Measurements from ENCODE around the gene ANKZF1.

The ANKZF1 gene

DNA sequence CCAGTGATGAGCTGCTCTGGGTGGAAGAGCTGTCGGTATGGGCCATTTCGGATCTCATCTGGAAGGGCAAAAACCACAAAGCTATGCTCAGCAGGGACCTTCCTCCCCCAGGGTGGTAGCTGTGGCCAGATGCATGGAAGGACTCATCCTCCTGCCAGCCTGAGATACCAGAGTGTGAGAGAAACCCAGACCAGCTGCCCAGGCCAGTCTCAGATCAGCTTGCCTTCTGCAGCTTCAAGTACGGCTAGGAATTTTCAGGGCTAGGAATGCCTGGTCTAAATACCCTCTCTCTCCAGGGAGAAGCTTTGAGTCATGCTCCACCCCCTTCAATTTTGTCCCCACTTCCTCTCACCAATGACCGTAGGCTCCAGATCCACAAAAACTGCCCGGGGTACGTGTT, 22.1 kb downstream of the ANKZF1 start:
- TF ChIP-seq, protein P1, sequence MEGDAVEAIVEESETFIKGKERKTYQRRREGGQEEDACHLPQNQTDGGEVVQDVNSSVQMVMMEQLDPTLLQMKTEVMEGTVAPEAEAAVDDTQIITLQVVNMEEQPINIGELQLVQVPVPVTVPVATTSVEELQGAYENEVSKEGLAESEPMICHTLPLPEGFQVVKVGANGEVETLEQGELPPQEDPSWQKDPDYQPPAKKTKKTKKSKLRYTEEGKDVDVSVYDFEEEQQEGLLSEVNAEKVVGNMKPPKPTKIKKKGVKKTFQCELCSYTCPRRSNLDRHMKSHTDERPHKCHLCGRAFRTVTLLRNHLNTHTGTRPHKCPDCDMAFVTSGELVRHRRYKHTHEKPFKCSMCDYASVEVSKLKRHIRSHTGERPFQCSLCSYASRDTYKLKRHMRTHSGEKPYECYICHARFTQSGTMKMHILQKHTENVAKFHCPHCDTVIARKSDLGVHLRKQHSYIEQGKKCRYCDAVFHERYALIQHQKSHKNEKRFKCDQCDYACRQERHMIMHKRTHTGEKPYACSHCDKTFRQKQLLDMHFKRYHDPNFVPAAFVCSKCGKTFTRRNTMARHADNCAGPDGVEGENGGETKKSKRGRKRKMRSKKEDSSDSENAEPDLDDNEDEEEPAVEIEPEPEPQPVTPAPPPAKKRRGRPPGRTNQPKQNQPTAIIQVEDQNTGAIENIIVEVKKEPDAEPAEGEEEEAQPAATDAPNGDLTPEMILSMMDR (IDR thresholded peaks at IDR 0.05): no peak
- peak overlapping the region; percentile 95 for H3K27ac ChIP-seq
- H3K36me3 ChIP-seq: peaks cover 41% of the 10 kb centered on the region
- H3K4me1 ChIP-seq (ENCODE audit: control insufficient read depth in 1 of 2, insufficient read depth in 1 of 2, low read depth in 1 of 2, low read length in 1 of 2): peaks cover 75 to 77% of the 10 kb centered on the region in 2 experiments
- no peaks in the 10 kb centered on the region for H3K9me3 ChIP-seq
- peak overlapping the region; percentile 96 to 99 for H3K4me3 ChIP-seq (ENCODE audit: low read depth in 1 of 2, low read length in 1 of 2)
- no peaks in the 10 kb centered on the region for H3K27me3 ChIP-seq

- H3K4me1 ChIP-seq (ENCODE audit: control insufficient read depth in 1 of 2, insufficient read depth in 1 of 2, low read depth in 1 of 2, low read length in 1 of 2): peaks cover 71 to 73% of the 10 kb centered on the region in 2 experiments
- H3K9me3 ChIP-seq: no peaks in the 10 kb centered on the region
- H3K27ac ChIP-seq: peak overlapping the region; percentile 95
- TF ChIP-seq, protein P1 (IDR thresholded peaks at IDR 0.05): no peak
- H3K4me3 ChIP-seq (ENCODE audit: low read depth in 1 of 2, low read length in 1 of 2): peak overlapping the region; percentile 96 to 99
- peaks cover 41% of the 10 kb centered on the region for H3K36me3 ChIP-seq
- H3K27me3 ChIP-seq: no peaks in the 10 kb centered on the region
These were observed 22.5 kb downstream of the ANKZF1 start for GRCh38 chr2:219252084-219252483.

DNA sequence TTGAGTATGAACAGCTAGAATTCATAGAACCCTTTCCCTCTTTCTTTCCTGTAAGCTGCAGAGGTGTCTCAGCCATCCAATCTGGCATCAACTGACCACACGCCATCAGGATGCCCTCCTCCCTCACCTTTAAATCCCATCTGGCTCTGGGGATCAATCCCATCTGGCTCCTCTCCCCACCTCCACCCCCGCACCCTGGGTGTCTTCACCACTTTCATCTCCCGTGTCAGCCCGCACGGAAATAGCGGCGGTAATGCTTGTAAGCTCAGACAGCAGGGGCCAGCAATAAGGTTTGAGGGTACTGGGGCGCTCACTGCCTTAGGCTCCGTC, 22.9 kb downstream of the ANKZF1 start:
- H3K27ac ChIP-seq: peak overlapping the region; percentile 95

GRCh38 chr2:219252900-219253752, 23.5 kb downstream of the ANKZF1 start, which contains the start of gene TUBA4B:
TSS of gene TUBA4B (plus strand) at chr2:219253243. CDS start at chr2:219253408, 165 bp downstream.
- TF ChIP-seq, protein P1 (IDR thresholded peaks at IDR 0.05): no peak
- Histone ChIP-seq H3K4me1 (ENCODE audit: control insufficient read depth in 1 of 2, insufficient read depth in 1 of 2, low read depth in 1 of 2, low read length in 1 of 2) (peaks cover 69% of the 10 kb centered on the region in 2 experiments), H3K9me3 (no peaks in the 10 kb centered on the region), H3K27ac (peak within 1 kb of the TSS; percentile 95), H3K4me3 (ENCODE audit: low read depth in 1 of 2, low read length in 1 of 2) (peak within 1 kb of the TSS; percentile 96 to 99), H3K36me3 (peaks cover 40% of the 10 kb centered on the region), H3K27me3 (no peaks in the 10 kb centered on the region)

More for the DNA sequence above, 22.9 kb downstream of the ANKZF1 start:
- no peaks in the 10 kb centered on the region for H3K9me3 ChIP-seq
- peak overlapping the region; percentile 96 to 99 for H3K4me3 ChIP-seq (ENCODE audit: low read depth in 1 of 2, low read length in 1 of 2)
- H3K36me3 ChIP-seq: peaks cover 41% of the 10 kb centered on the region
- H3K27me3 ChIP-seq: no peaks in the 10 kb centered on the region
- TF ChIP-seq, protein P1 (IDR thresholded peaks at IDR 0.05): no peak
- peaks cover 69% of the 10 kb centered on the region in 2 experiments for H3K4me1 ChIP-seq (ENCODE audit: control insufficient read depth in 1 of 2, insufficient read depth in 1 of 2, low read depth in 1 of 2, low read length in 1 of 2)

DNA sequence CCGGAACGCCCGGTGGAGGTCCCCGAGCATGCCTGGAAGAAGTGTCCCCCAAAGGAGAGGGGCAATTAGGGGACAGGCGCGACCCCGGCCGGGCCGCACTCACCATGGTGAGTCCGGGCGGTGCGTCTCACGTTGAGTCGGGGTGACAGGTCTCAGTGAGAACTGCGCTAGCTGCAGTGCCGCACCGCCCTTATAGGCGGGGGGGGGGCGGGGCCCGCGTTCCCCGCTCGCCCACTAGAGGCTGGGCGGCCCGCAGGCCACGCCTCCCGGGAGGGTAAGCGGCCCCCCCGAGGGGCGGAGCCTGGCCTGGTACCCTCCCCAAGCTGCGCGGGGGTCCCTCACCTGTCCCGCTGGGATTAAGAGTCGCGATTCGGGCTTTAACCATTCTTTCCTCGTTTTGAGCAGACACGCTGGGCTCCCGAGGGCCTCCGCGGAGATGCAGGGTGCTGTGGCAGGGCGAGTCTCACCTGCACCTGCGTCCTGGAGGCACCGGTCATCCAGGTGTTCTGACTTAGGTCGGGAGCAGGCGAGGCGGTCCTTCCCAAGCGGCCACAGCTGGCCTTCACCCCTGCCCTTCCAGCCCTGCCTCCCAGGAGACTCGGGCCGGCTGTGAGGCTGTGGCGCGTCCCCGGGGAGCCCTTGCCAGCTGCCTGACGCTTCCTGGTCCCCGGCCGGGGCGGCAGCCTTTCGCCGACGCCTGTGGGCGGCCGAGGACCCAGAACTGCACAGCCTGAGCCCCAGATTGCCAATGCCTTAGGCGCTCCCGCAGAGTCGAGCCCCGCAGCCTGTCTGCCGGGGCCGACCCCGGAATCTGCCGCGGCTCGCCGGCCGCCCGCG, 24.4 kb downstream of the ANKZF1 start, which contains the start of gene TUBA4A:
Gene TUBA4A, minus strand, starts transcription at position 166 of the 837 bp plus-strand sequence. Its CDS starts 60 bp downstream, at position 106.
- TF ChIP-seq, protein P1 (IDR thresholded peaks at IDR 0.05): peak; percentile 59
- peaks cover 31% of the 10 kb centered on the region for H3K36me3 ChIP-seq
- peak within 1 kb of the TSS; percentile 95 for H3K27ac ChIP-seq
- peak within 1 kb of the TSS; percentile 96 to 99 for H3K4me3 ChIP-seq (ENCODE audit: low read depth in 1 of 2, low read length in 1 of 2)
- H3K9me3 ChIP-seq: no peaks in the 10 kb centered on the region
- peaks cover 61 to 62% of the 10 kb centered on the region in 2 experiments for H3K4me1 ChIP-seq (ENCODE audit: control insufficient read depth in 1 of 2, insufficient read depth in 1 of 2, low read depth in 1 of 2, low read length in 1 of 2)
- H3K27me3 ChIP-seq: no peaks in the 10 kb centered on the region

Measured in neutrophil (primary cell).